Kidney epithelial cell (primary cell): ENCODE results near the gene SEMA5A. TPM values are rescaled to one million over a fixed set of nuclear protein-coding genes. Genes with fewer than 3 reads are reported as not detected.

Experiments
- DNase-seq: peaks from one replicate; pipeline ENCODE4 v3.0.0-alpha.2; 2010; ENCODE audit warnings: low read depth
- H3K27me3 ChIP-seq: 2 replicates; pipeline ENCODE4 v1.6.0; 2011; ENCODE audit warnings: low read length; ENCODE audit not compliant: control insufficient read depth, insufficient read depth
- H3K36me3 ChIP-seq: 2 replicates; pipeline ENCODE4 v1.5.1; 2011; ENCODE audit warnings: low read length; ENCODE audit not compliant: control insufficient read depth, insufficient read depth
- H3K4me3 ChIP-seq: 2 replicates; pipeline ENCODE4 v1.5.1; 2011; ENCODE audit warnings: low read depth, mild to moderate bottlenecking, control low read depth, low read length
- total RNA-seq: library from RNA; depleted of rRNA; stranded (reverse); fragments of >200 nt; gene quantifications from 2 replicates; pipeline ENCODE4 v1.2.3, GENCODE V29; 2015
- TF ChIP-seq, protein P1 (sequence below): IDR thresholded peaks from 2 replicates; pipeline ENCODE4 v1.5.1; 2011; ENCODE audit warnings: mild to moderate bottlenecking, moderate library complexity, low read length, control low read depth, inconsistent platforms; ENCODE audit not compliant: insufficient read depth, poor library complexity, severe bottlenecking

SEMA5A gene
- total RNA-seq, 1 donor from 2014 or later: 4.7 TPM

GRCh38 chr5:9387879-9388278 lies 158.0 kb downstream of the SEMA5A start:
- TF ChIP-seq, protein P1, sequence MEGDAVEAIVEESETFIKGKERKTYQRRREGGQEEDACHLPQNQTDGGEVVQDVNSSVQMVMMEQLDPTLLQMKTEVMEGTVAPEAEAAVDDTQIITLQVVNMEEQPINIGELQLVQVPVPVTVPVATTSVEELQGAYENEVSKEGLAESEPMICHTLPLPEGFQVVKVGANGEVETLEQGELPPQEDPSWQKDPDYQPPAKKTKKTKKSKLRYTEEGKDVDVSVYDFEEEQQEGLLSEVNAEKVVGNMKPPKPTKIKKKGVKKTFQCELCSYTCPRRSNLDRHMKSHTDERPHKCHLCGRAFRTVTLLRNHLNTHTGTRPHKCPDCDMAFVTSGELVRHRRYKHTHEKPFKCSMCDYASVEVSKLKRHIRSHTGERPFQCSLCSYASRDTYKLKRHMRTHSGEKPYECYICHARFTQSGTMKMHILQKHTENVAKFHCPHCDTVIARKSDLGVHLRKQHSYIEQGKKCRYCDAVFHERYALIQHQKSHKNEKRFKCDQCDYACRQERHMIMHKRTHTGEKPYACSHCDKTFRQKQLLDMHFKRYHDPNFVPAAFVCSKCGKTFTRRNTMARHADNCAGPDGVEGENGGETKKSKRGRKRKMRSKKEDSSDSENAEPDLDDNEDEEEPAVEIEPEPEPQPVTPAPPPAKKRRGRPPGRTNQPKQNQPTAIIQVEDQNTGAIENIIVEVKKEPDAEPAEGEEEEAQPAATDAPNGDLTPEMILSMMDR: no peak
- H3K4me3 ChIP-seq: no peak overlapping the region

GRCh38 chr5:9386945-9387344 lies 158.9 kb downstream of the SEMA5A start:
- DNase-seq: no peak
- Histone ChIP-seq H3K4me3 (no peak overlapping the region), H3K36me3 (no peaks in the 10 kb centered on the region), H3K27me3 (no peaks in the 10 kb centered on the region)
- TF ChIP-seq, protein P1: no peak

More at GRCh38 chr5:9387879-9388278, 158.0 kb downstream of the SEMA5A start:
- no peak for DNase-seq
- Histone ChIP-seq H3K36me3 (no peaks in the 10 kb centered on the region), H3K27me3 (no peaks in the 10 kb centered on the region)

GRCh38 chr5:9382522-9382921 lies 163.4 kb downstream of the SEMA5A start:
- H3K36me3 ChIP-seq: no peaks in the 10 kb centered on the region
- TF ChIP-seq, protein P1: no peak
- DNase-seq: no peak
- no peak overlapping the region for H3K4me3 ChIP-seq
- no peaks in the 10 kb centered on the region for H3K27me3 ChIP-seq

GRCh38 chr5:9381464-9381863 lies 164.4 kb downstream of the SEMA5A start:
- Histone ChIP-seq H3K4me3 (no peak overlapping the region), H3K36me3 (no peaks in the 10 kb centered on the region), H3K27me3 (no peaks in the 10 kb centered on the region)
- DNase-seq: no peak
- TF ChIP-seq, protein P1: no peak

- TF ChIP-seq, protein P1: no peak
- no peak for DNase-seq
Observed at GRCh38 chr5:9380109-9380508, 165.8 kb downstream of the SEMA5A start.

GRCh38 chr5:9376363-9377117 lies 169.3 kb downstream of the SEMA5A start:
- Histone ChIP-seq H3K27me3 (no peaks in the 10 kb centered on the region), H3K36me3 (no peaks in the 10 kb centered on the region), H3K4me3 (no peak overlapping the region)
- TF ChIP-seq, protein P1: no peak
- DNase-seq: no peak

More at GRCh38 chr5:9380109-9380508, 165.8 kb downstream of the SEMA5A start:
- Histone ChIP-seq H3K27me3 (no peaks in the 10 kb centered on the region), H3K36me3 (no peaks in the 10 kb centered on the region), H3K4me3 (no peak overlapping the region)
